WTC11 (cell line): ENCODE measurements around the gene NUMBL. TPM values are rescaled to one million over a fixed set of nuclear protein-coding genes. Genes with fewer than 3 reads are reported as not detected.

Source experiments
- ATAC-seq: fragments of 200-7000 bp; cut with Tn5 transposase; 2 replicates; pipeline ENCODE4 v1.10.0; 2021; ENCODE audit warnings: mild to moderate bottlenecking, moderate library complexity
- CTCF ChIA-PET: fragments of 300-600 bp; sonication (Branson Sonifier 250); formaldehyde crosslinking; loops from one replicate; lab custom pipeline; 2021; ENCODE audit warnings: antibody characterized with exemption; lab: Charles Lee
- POLR2A ChIA-PET: fragments of 350-600 bp; sonication (Branson Sonifier 250); formaldehyde crosslinking; loops from one replicate; lab custom pipeline; 2021; ENCODE audit warnings: antibody characterized with exemption; lab: Charles Lee
- DNase-seq: peaks from one replicate; pipeline ENCODE4 v3.0.0; 2021; ENCODE audit warnings: low spot score
- H3K27ac Mint-ChIP-seq: 2 replicates; pipeline ENCODE4 v1.8.0; 2021; ENCODE audit warnings: mixed read lengths
- H3K27me3 Mint-ChIP-seq: 2 replicates; pipeline ENCODE4 v1.8.0; 2021; ENCODE audit warnings: low read depth, mild to moderate bottlenecking, moderate library complexity, mixed read lengths
- H3K36me3 Mint-ChIP-seq: 2 replicates; pipeline ENCODE4 v1.8.0; 2021; ENCODE audit warnings: mixed read lengths
- H3K4me1 Mint-ChIP-seq: 2 replicates; pipeline ENCODE4 v1.8.0; 2022; ENCODE audit warnings: mixed read lengths
- H3K4me3 Mint-ChIP-seq: 2 replicates; pipeline ENCODE4 v1.8.0; 2021; ENCODE audit warnings: mild to moderate bottlenecking, moderate library complexity, mixed read lengths
- H3K9me3 Mint-ChIP-seq: 2 replicates; pipeline ENCODE4 v1.8.0; 2021; ENCODE audit warnings: mixed read lengths
- CREM ChIP-seq: sonication (generic); formaldehyde crosslinking; IDR thresholded peaks from 2 replicates; pipeline ENCODE4 v1.8.1; 2022; ENCODE audit warnings: mild to moderate bottlenecking, missing genetic modification reagents, moderate library complexity
- GTF2I ChIP-seq: fragments of 250-450 bp; sonication (Bioruptor Pico); conservative IDR thresholded peaks from 2 replicates; pipeline ENCODE4 v1.4.0; 2021; ENCODE audit warnings: mild to moderate bottlenecking
- RELA ChIP-seq: sonication (generic); formaldehyde crosslinking; IDR thresholded peaks from 2 replicates; pipeline ENCODE4 v1.8.1; 2022; ENCODE audit warnings: missing genetic modification reagents, mild to moderate bottlenecking, borderline replicate concordance
- ZNF423 ChIP-seq: fragments of 250-450 bp; sonication (Bioruptor Pico); IDR thresholded peaks from 2 replicates; pipeline ENCODE4 v2.1.2; 2022; ENCODE audit warnings: mild to moderate bottlenecking, moderate library complexity
- total RNA-seq: library from RNA; stranded (reverse); gene quantifications from 3 replicates; pipeline ENCODE4 v1.2.3, GENCODE V29; 2021
- TF ChIP-seq, protein P1 (sequence below): sonication (generic); formaldehyde crosslinking; conservative IDR thresholded peaks from 2 replicates; pipeline ENCODE4 v1.8.1; 2023; ENCODE audit warnings: mild to moderate bottlenecking, low read depth, missing genetic modification reagents, moderate library complexity
- TF ChIP-seq, protein P2 (sequence below): sonication (generic); formaldehyde crosslinking; IDR thresholded peaks from 2 replicates; pipeline ENCODE4 v1.8.1; 2023; ENCODE audit warnings: mild to moderate bottlenecking, missing genetic modification reagents, borderline replicate concordance
- TF ChIP-seq, protein P3 (sequence below): sonication (generic); formaldehyde crosslinking; IDR thresholded peaks from 2 replicates; pipeline ENCODE4 v1.8.1; 2023; ENCODE audit warnings: mild to moderate bottlenecking, missing genetic modification reagents
- TF ChIP-seq, protein P4 (sequence below): fragments of 250-450 bp; sonication (Bioruptor Pico); conservative IDR thresholded peaks from 2 replicates; pipeline ENCODE4 v1.9.0; 2021; ENCODE audit warnings: mild to moderate bottlenecking
- TF ChIP-seq, protein P5 (sequence below): sonication (generic); formaldehyde crosslinking; IDR thresholded peaks from 2 replicates; pipeline ENCODE4 v1.8.1; 2023; ENCODE audit warnings: mild to moderate bottlenecking, missing genetic modification reagents

NUMBL gene
- total RNA-seq, 1 experiment from 2014 or later, result 30.3 TPM

DNA sequence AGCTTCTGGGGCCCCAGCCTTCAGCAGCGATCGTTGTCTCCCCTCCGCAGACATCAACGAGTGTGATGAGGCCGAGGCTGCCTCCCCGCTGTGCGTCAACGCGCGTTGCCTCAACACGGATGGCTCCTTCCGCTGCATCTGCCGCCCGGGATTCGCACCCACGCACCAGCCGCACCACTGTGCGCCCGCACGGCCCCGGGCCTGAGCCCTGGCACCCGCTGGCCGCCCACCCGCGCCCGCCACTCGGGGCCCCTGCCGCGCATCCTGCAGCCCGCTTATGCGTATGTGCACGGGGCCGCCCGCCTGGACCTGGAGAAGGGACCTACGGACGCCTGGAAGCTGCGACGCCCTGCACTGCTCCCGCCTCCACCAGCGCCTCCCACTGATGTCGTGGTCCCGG lies 61.1 kb downstream of the NUMBL start (continued):
- TF ChIP-seq CREM (CRISPR knock-in tag) (no peak), ZNF423 (no peak)
- TF ChIP-seq, protein P1, sequence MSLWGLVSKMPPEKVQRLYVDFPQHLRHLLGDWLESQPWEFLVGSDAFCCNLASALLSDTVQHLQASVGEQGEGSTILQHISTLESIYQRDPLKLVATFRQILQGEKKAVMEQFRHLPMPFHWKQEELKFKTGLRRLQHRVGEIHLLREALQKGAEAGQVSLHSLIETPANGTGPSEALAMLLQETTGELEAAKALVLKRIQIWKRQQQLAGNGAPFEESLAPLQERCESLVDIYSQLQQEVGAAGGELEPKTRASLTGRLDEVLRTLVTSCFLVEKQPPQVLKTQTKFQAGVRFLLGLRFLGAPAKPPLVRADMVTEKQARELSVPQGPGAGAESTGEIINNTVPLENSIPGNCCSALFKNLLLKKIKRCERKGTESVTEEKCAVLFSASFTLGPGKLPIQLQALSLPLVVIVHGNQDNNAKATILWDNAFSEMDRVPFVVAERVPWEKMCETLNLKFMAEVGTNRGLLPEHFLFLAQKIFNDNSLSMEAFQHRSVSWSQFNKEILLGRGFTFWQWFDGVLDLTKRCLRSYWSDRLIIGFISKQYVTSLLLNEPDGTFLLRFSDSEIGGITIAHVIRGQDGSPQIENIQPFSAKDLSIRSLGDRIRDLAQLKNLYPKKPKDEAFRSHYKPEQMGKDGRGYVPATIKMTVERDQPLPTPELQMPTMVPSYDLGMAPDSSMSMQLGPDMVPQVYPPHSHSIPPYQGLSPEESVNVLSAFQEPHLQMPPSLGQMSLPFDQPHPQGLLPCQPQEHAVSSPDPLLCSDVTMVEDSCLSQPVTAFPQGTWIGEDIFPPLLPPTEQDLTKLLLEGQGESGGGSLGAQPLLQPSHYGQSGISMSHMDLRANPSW (CRISPR knock-in tag), result no peak
- TF ChIP-seq, protein P2, sequence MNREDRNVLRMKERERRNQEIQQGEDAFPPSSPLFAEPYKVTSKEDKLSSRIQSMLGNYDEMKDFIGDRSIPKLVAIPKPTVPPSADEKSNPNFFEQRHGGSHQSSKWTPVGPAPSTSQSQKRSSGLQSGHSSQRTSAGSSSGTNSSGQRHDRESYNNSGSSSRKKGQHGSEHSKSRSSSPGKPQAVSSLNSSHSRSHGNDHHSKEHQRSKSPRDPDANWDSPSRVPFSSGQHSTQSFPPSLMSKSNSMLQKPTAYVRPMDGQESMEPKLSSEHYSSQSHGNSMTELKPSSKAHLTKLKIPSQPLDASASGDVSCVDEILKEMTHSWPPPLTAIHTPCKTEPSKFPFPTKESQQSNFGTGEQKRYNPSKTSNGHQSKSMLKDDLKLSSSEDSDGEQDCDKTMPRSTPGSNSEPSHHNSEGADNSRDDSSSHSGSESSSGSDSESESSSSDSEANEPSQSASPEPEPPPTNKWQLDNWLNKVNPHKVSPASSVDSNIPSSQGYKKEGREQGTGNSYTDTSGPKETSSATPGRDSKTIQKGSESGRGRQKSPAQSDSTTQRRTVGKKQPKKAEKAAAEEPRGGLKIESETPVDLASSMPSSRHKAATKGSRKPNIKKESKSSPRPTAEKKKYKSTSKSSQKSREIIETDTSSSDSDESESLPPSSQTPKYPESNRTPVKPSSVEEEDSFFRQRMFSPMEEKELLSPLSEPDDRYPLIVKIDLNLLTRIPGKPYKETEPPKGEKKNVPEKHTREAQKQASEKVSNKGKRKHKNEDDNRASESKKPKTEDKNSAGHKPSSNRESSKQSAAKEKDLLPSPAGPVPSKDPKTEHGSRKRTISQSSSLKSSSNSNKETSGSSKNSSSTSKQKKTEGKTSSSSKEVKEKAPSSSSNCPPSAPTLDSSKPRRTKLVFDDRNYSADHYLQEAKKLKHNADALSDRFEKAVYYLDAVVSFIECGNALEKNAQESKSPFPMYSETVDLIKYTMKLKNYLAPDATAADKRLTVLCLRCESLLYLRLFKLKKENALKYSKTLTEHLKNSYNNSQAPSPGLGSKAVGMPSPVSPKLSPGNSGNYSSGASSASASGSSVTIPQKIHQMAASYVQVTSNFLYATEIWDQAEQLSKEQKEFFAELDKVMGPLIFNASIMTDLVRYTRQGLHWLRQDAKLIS (CRISPR knock-in tag), result no peak
- TF ChIP-seq, protein P3, sequence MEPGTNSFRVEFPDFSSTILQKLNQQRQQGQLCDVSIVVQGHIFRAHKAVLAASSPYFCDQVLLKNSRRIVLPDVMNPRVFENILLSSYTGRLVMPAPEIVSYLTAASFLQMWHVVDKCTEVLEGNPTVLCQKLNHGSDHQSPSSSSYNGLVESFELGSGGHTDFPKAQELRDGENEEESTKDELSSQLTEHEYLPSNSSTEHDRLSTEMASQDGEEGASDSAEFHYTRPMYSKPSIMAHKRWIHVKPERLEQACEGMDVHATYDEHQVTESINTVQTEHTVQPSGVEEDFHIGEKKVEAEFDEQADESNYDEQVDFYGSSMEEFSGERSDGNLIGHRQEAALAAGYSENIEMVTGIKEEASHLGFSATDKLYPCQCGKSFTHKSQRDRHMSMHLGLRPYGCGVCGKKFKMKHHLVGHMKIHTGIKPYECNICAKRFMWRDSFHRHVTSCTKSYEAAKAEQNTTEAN (CRISPR knock-in tag), result no peak
- TF ChIP-seq, protein P4, sequence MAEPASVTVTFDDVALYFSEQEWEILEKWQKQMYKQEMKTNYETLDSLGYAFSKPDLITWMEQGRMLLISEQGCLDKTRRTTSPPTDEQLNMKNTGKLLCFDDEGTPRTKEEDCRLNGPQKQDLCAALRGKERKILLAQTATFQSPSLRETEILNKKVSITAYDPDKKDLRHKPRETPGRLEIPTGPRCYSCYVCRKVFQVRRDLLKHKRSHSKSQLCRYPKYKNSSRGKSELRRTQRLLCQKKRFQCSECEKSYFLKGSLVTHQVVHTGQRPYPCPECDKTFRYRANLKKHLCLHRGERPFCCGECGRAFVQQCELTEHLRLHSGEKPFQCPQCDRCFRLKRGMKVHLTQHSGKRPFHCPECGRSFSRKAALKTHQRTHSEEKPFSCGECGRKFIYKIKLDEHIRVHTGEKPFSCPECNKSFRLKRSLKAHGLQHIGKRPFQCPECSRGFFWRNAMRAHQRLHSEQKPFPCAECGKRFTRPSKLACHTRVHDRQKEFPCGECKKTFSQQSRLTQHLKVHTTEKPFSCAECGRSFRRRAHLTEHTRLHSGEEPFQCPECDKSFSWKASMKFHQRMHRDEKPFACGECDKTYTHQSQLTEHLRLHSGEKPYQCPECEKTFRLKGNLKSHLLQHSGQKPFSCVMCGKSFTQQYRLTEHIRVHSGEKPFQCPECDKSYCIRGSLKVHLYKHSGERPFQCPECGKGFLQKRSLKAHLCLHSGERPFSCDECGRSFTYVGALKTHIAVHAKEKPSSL (CRISPR knock-in tag), result no peak

GRCh38 chr19:40627486-40628279 lies 62.8 kb downstream of the NUMBL start:
- CTCF ChIA-PET, result interaction anchor here (0.8 to 2.1 kb wide), 4 partner anchors 12 to 35 kb away, joined by 3 to 9 read pairs (median 4); no protein-coding TSS in a partner anchor
- ATAC-seq, result peak; percentile 14
- H3K4me3 Mint-ChIP-seq, result no peak overlapping the region
- peaks cover 5% of the 10 kb centered on the region for H3K27me3 Mint-ChIP-seq
- no peak for TF ChIP-seq RELA (CRISPR knock-in tag)
- TF ChIP-seq GTF2I, result peak; percentile 70; the same call in 1 of the 2 replicates
- TF ChIP-seq, protein P5, sequence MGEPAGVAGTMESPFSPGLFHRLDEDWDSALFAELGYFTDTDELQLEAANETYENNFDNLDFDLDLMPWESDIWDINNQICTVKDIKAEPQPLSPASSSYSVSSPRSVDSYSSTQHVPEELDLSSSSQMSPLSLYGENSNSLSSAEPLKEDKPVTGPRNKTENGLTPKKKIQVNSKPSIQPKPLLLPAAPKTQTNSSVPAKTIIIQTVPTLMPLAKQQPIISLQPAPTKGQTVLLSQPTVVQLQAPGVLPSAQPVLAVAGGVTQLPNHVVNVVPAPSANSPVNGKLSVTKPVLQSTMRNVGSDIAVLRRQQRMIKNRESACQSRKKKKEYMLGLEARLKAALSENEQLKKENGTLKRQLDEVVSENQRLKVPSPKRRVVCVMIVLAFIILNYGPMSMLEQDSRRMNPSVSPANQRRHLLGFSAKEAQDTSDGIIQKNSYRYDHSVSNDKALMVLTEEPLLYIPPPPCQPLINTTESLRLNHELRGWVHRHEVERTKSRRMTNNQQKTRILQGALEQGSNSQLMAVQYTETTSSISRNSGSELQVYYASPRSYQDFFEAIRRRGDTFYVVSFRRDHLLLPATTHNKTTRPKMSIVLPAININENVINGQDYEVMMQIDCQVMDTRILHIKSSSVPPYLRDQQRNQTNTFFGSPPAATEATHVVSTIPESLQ (CRISPR knock-in tag), result no peak
- POLR2A ChIA-PET, result no interaction called here
- DNase-seq, result peak; percentile 56
- peaks cover 43% of the 10 kb centered on the region for H3K4me1 Mint-ChIP-seq
- peak overlapping the region; percentile 37; the same call in 1 of the 2 replicates for H3K27ac Mint-ChIP-seq
- peaks cover 28% of the 10 kb centered on the region for H3K36me3 Mint-ChIP-seq
- H3K9me3 Mint-ChIP-seq, result no peaks in the 10 kb centered on the region
